Mucosa of descending colon (tissue), 3 donors: ENCODE measurements around the gene ST6GALNAC2. TPM values are rescaled to one million over a fixed set of nuclear protein-coding genes. Genes with fewer than 3 reads are reported as not detected.
A peak's percentile ranks its signal among the peaks of the same experiment; 100 is the strongest.

Experiments
- ATAC-seq: fragments of 200-7000 bp; cut with Tn5 transposase; one replicate; pipeline ENCODE4 v1.9.1; 2020; ENCODE audit warnings: mild to moderate bottlenecking, moderate library complexity
- DNase-seq, 3 donors: peaks; one replicate each; pipeline ENCODE4 v3.0.0-alpha.2; 2020
- H3K36me3 ChIP-seq: fragments of 200-600 bp; one replicate; pipeline ENCODE4 v1.8.0; 2021; ENCODE audit warnings: low read depth, mild to moderate bottlenecking
- H3K4me1 ChIP-seq: fragments of 200-600 bp; one replicate; pipeline ENCODE4 v1.8.0; 2021; ENCODE audit warnings: low read depth, mild to moderate bottlenecking
- H3K4me3 ChIP-seq: fragments of 200-600 bp; one replicate; pipeline ENCODE4 v1.8.0; 2021; ENCODE audit warnings: mild to moderate bottlenecking
- H3K9me3 ChIP-seq: fragments of 200-600 bp; one replicate; pipeline ENCODE4 v1.8.0; 2021; ENCODE audit warnings: mild to moderate bottlenecking
- CTCF ChIP-seq: fragments of 200-600 bp; IDR thresholded peaks from one replicate; pipeline ENCODE4 v1.8.0; 2022; ENCODE audit warnings: antibody characterized with exemption, mild to moderate bottlenecking
- intact Hi-C, 2 donors: fragments of 100-400 bp; cut with DNase I in 1 of 2; cut with micrococcal nuclease in 1 of 2; formaldehyde crosslinking; loops; one replicate each; pipeline versions ENCODE4 v1.11.0 to v1.11.1; 2022; cut with DNase I, micrococcal nuclease
- total RNA-seq, 3 donors: library from RNA; stranded (reverse); fragmentation: NEBNext Ultra II Directional in 2 of 3; extraction: Animal tissue kit (Norgen Biotek cat#: 25700) in 2 of 3; gene quantifications; one replicate each; pipeline versions ENCODE4 v1.2.1 to v1.2.4, GENCODE V29; 2021 to 2023
- donor health status: DM: no; HTN: no; CAD: no; lungs with moderate emphysema.
- donor health status: DM: no; HTN: no; CAD: no.
- donor health status: DM: no; HTN: yes; CAD: no.

Gene ST6GALNAC2
- total RNA-seq, 3 donors from 2014 or later: 3.7 to 11.1 (median 4.3) TPM

- peaks cover 4% of the 10 kb centered on the region for H3K4me1 ChIP-seq
- no peak for ATAC-seq
These were observed 34.0 kb downstream of the ST6GALNAC2 start for GRCh38 chr17:76551685-76552084.

GRCh38 chr17:76550712-76551615 is 34.7 kb downstream of the ST6GALNAC2 start:
- Histone ChIP-seq H3K36me3 (peaks cover 4% of the 10 kb centered on the region), H3K4me1 (no peaks in the 10 kb centered on the region), H3K9me3 (no peaks in the 10 kb centered on the region), H3K4me3 (no peak overlapping the region)
- intact Hi-C loops: no loop called here
- ATAC-seq: peak; percentile 39
- TF ChIP-seq CTCF: no peak
- no peak for DNase-seq

More at GRCh38 chr17:76551685-76552084, 34.0 kb downstream of the ST6GALNAC2 start:
- H3K4me3 ChIP-seq: no peak overlapping the region
- TF ChIP-seq CTCF: no peak
- H3K36me3 ChIP-seq: peaks cover 4% of the 10 kb centered on the region
- no peak for DNase-seq
- intact Hi-C loops: no loop called here
- no peaks in the 10 kb centered on the region for H3K9me3 ChIP-seq

- no peak overlapping the region for H3K4me3 ChIP-seq
These were observed 36.1 kb downstream of the ST6GALNAC2 start for GRCh38 chr17:76549539-76549938.

GRCh38 chr17:76549215-76549518 is 36.5 kb downstream of the ST6GALNAC2 start:
- intact Hi-C loops: no loop called here
- Histone ChIP-seq H3K9me3 (no peaks in the 10 kb centered on the region), H3K4me1 (peaks cover 4% of the 10 kb centered on the region), H3K36me3 (peaks cover 4% of the 10 kb centered on the region), H3K4me3 (no peak overlapping the region)
- DNase-seq (no peak), ATAC-seq (no peak)
- TF ChIP-seq CTCF: no peak

More at GRCh38 chr17:76549539-76549938, 36.1 kb downstream of the ST6GALNAC2 start:
- DNase-seq (no peak), ATAC-seq (no peak)
- intact Hi-C loops: no loop called here
- Histone ChIP-seq H3K4me1 (peaks cover 3% of the 10 kb centered on the region), H3K9me3 (no peaks in the 10 kb centered on the region), H3K36me3 (peaks cover 4% of the 10 kb centered on the region)
- no peak for TF ChIP-seq CTCF

GRCh38 chr17:76548378-76549214 is 37.1 kb downstream of the ST6GALNAC2 start:
- TF ChIP-seq CTCF: no peak
- no peaks in the 10 kb centered on the region for H3K9me3 ChIP-seq
- peaks cover 4% of the 10 kb centered on the region for H3K4me1 ChIP-seq
- ATAC-seq: no peak
- no peak for DNase-seq
- intact Hi-C loops: no loop called here
- H3K36me3 ChIP-seq: peaks cover 4% of the 10 kb centered on the region
- no peak overlapping the region for H3K4me3 ChIP-seq
